Stomach smooth muscle (tissue), 2 donors: ENCODE results near the gene CABLES1.
A peak's percentile ranks its signal among the peaks of the same experiment; 100 is the strongest.

Experiments
- H3K27ac ChIP-seq: one replicate; pipeline ENCODE4 v1.7.0; 2013; ENCODE audit warnings: mild to moderate bottlenecking, low read length, inconsistent platforms
- H3K27me3 ChIP-seq, 2 donors: one replicate each; pipeline ENCODE4 v1.7.0; 2013; ENCODE audit warnings: low read length in 2 of 2; ENCODE audit not compliant: insufficient read depth in 2 of 2, control insufficient read depth in 1 of 2
- H3K36me3 ChIP-seq, 2 donors: one replicate each; pipeline ENCODE4 v1.7.0; 2013; ENCODE audit warnings: low read length in 2 of 2; ENCODE audit not compliant: control insufficient read depth in 2 of 2, insufficient read depth in 2 of 2
- H3K4me1 ChIP-seq: one replicate; pipeline ENCODE4 v1.7.0; 2013; ENCODE audit warnings: low read length; ENCODE audit not compliant: control insufficient read depth, insufficient read depth
- H3K4me3 ChIP-seq, 2 donors: one replicate each; pipeline ENCODE4 v1.7.0; 2013; ENCODE audit warnings: low read length in 2 of 2
- H3K9ac ChIP-seq, 2 donors: one replicate each; pipeline ENCODE4 v1.7.0; 2013; ENCODE audit warnings: low read length in 2 of 2, mild to moderate bottlenecking in 1 of 2
- H3K9me3 ChIP-seq, 2 donors: one replicate each; pipeline ENCODE4 v1.7.0; 2013; ENCODE audit warnings: low read length in 2 of 2; ENCODE audit not compliant: control insufficient read depth in 2 of 2
- donor health status: healthy.
- donor health status: Pancreatic carcinoma.

Gene CABLES1

DNA sequence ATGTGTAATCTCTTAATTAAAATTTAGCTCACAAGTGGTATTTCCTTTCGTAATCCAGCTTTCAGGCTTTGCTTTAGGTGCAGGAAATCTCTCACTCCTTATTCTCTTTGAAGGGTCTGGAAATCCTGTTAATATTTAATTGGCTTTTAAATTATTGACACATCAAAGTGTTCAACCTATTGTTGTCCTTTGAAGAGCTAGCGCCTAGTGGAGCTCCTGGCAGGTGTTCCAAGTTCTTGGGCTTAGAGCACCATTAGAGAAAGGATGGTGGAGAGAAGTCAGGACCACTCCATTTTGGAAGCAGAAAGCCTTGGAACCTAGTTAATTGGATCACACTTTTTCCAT, 92.4 kb downstream of the CABLES1 start:
- H3K9me3 ChIP-seq, result no peaks in the 10 kb centered on the region
- H3K9ac ChIP-seq, result no peak overlapping the region
- no peak overlapping the region for H3K4me3 ChIP-seq
- no peaks in the 10 kb centered on the region for H3K36me3 ChIP-seq
- no peaks in the 10 kb centered on the region for H3K27me3 ChIP-seq
- no peak overlapping the region for H3K27ac ChIP-seq
- peaks cover 18% of the 10 kb centered on the region for H3K4me1 ChIP-seq

DNA sequence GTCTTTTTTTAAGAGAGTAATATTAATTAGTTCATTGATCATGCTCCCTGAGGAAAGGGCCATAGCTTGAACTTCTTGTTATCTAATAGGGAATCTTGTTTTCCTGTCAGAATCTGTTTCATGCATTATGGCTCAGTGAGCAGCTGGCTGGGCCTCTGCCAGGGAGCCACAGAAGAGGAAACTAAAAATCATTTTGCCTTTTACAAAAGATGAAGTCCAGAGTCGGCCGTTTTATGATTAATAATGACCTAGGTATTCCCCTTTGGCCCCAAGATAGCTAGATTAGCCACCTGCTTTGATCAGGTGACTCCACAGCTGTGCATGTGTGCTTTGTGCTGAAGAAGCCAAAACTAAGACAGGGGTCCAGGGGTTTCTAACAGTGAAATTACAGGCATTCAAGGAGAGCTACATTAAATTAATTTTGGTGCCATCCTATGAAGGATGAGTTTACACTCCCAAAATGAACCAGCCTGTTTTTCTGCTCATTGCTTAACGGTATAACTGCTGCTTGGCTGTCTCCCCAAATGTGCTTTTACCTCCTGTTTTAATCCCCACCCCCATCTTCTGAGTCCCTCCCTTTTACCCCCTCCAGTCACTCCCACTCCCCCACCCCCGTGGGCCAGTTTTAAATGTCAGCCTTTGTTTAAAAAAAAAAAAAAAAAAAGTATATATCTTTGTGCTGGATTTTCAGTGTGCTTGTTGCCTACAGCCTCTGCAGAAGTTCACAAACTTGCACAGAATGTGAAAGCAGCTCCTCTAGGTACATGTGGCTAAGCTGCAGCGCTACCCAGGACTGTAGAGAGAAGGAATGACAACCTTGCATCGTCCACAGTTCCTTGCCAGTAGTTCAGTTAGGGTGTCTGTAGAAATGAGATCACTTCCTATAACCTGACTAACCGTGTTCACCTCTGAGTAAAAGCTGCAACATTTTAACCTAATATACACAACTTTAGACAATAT, 93.1 kb downstream of the CABLES1 start:
- H3K9ac ChIP-seq, result no peak overlapping the region

DNA sequence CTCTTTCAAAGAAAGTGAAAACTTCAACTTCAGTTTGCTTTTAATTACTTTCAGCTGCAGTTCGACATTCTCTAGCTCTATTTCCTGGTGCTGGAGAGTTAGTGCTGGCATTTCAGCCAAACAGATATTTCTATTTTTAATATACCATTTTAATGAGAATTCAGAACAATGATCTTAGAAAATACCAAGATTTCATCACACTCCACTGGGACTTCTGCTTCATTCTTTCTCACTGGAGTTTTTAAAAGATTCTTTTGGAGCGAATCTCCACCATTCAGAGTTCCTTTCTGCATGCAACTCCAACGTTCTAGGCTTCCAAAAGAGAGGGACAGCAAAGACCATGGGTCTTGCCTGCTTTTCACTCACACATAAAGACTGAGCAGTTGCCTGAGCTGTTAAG, 94.2 kb downstream of the CABLES1 start:
- Histone ChIP-seq H3K36me3 (no peaks in the 10 kb centered on the region), H3K27ac (no peak overlapping the region), H3K4me3 (no peak overlapping the region), H3K27me3 (no peaks in the 10 kb centered on the region), H3K9ac (no peak overlapping the region), H3K9me3 (no peaks in the 10 kb centered on the region), H3K4me1 (peaks cover 18% of the 10 kb centered on the region)

More for the DNA sequence above, 93.1 kb downstream of the CABLES1 start:
- peaks cover 18% of the 10 kb centered on the region for H3K4me1 ChIP-seq
- H3K36me3 ChIP-seq, result no peaks in the 10 kb centered on the region
- no peaks in the 10 kb centered on the region for H3K9me3 ChIP-seq
- H3K27me3 ChIP-seq, result no peaks in the 10 kb centered on the region
- H3K4me3 ChIP-seq, result no peak overlapping the region
- no peak overlapping the region for H3K27ac ChIP-seq

DNA sequence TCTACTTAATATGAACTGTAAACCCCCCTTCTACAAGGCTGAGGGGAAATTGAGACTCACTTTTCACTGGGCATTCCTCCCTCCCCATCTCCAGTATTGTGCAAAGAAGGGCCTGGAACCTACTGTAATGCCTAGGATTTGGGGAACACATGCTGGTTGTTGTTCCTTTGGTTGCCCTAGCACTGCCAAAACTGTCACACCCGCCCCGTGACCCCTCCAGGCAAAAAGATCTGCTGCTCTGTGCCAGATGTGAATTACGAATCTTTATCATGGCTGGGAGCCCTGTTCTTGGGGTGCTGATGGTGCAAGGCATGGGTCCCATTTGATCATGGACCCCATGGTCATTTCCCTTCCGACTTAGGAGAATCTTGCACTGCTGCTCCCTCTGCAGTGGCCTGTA, 95.4 kb downstream of the CABLES1 start:
- H3K9me3 ChIP-seq, result no peaks in the 10 kb centered on the region
- H3K27me3 ChIP-seq, result no peaks in the 10 kb centered on the region
- no peak overlapping the region for H3K4me3 ChIP-seq
- peaks cover 15% of the 10 kb centered on the region for H3K4me1 ChIP-seq
- H3K27ac ChIP-seq, result no peak overlapping the region
- no peaks in the 10 kb centered on the region for H3K36me3 ChIP-seq
- no peak overlapping the region for H3K9ac ChIP-seq

DNA sequence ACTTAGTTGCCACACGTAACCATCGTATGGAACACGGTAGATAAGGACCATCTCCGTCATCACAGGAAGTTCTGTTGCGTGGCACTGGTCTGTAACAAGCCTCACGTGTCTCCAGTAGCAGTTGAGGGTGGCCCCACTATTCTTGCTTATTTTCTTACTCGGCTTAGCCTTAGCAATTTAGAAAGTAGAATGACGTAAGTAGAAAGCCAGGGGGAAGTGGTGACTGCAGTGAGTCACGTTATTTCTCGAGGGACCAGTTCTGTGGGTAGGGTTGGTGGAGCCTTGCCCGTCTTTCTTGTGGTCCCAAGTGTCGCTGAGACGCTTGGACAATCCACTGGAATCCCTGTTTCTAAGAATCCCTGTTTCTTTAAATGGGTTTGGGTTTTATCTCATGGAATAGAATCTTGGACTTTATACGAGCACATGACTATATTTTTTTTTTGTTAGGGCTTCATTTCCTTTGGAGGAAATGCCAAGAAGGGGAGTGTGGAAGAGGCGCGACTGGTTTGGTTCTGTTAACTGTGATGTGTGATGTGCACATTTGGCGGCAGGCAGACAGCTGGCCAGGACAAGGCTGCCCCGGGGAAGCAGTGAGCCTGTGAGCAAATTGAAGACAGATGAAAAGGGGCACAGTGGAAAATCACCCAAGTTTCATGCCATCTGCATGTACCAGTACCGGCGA, 96.2 kb downstream of the CABLES1 start:
- Histone ChIP-seq H3K27me3 (no peaks in the 10 kb centered on the region), H3K4me1 (peaks cover 14% of the 10 kb centered on the region), H3K36me3 (no peaks in the 10 kb centered on the region), H3K27ac (no peak overlapping the region), H3K4me3 (no peak overlapping the region), H3K9me3 (no peaks in the 10 kb centered on the region), H3K9ac (no peak overlapping the region)

DNA sequence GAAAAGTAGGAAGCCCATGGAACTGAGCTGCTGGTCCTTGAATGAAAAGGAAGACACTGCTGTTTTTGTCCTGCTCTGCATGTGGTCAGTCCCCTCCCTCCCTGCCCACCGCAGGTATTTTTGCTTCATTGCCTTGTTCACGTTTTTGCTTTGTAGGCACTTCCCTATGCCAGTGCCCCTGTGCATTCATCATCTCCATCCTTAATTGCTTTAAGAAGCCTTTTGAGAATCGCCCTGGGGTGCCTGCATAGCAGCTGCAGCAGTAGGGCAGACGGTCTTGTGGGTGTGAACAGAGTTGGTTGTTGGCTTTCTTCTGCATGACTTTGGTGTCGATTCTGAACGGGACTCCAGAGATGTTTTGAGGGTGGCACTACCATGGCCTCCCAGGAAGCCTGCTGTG, 97.0 kb downstream of the CABLES1 start:
- H3K9ac ChIP-seq, result no peak overlapping the region
- no peaks in the 10 kb centered on the region for H3K9me3 ChIP-seq
- H3K27ac ChIP-seq, result no peak overlapping the region
- no peak overlapping the region for H3K4me3 ChIP-seq
- H3K27me3 ChIP-seq, result no peaks in the 10 kb centered on the region
- H3K4me1 ChIP-seq, result peaks cover 11% of the 10 kb centered on the region
- H3K36me3 ChIP-seq, result no peaks in the 10 kb centered on the region

DNA sequence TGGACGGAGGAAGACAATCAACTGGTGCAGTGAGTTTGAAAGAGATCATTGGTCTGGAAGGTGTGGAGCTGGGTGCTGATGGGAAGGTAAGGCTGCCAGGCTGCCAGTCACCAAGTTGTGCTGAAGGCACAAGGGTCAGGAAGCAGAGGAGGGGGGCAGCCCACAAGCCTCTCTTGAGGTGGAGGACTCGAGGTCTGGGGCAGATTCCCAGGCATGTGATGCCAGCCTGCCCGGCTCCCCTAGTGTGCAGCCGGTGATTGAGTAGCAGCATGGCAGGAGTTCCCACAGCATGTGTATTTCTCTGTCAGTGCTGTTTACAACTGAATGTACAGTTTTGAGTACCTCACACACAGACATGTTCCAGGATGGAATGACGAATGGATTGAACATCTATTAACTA, 99.3 kb downstream of the CABLES1 start:
- Histone ChIP-seq H3K4me1 (peaks cover 17% of the 10 kb centered on the region), H3K4me3 (no peak overlapping the region), H3K27me3 (no peaks in the 10 kb centered on the region), H3K36me3 (no peaks in the 10 kb centered on the region), H3K27ac (no peak overlapping the region), H3K9me3 (no peaks in the 10 kb centered on the region), H3K9ac (no peak overlapping the region)

DNA sequence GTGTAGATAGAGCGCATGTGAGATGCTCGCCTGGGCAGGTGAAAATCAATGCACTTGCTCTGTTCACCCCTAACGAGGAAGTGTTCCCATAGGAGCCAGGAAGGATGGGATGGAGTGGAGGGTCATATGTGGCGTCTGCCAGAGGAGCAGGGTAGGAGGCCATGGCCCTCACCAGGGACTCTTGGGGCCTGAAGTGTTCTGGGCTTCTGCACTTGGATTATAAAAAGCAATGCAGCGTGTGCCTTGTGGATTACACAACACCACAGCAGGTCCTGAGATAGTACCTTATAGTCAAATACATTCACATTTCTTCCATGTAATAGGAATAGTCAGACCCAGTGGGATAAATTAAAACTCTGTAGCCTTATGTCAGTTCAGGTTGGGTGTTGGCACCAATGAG, 100.1 kb downstream of the CABLES1 start:
- no peak overlapping the region for H3K9ac ChIP-seq
- no peaks in the 10 kb centered on the region for H3K36me3 ChIP-seq
- H3K27me3 ChIP-seq, result no peaks in the 10 kb centered on the region
- H3K4me1 ChIP-seq, result peaks cover 17% of the 10 kb centered on the region
- no peak overlapping the region for H3K4me3 ChIP-seq
- no peak overlapping the region for H3K27ac ChIP-seq
- H3K9me3 ChIP-seq, result no peaks in the 10 kb centered on the region

DNA sequence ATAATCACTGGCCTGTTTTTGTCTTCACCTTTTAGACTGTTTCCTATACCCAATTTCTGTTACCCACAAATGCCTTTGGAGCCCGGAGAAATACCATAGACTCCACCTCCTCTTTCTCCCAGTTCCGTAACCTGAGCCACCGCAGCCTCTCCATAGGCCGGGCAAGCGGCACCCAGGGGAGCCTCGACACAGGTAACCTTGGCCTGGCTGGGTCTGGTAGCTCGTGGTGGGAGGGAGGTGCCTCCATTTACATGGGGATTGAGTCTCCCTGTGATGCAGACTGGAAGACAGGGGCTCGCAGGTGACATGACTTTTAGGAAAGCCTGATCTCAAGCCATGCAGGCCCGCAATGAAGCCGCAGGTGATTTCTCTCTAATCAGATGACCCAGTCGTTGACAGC, 100.6 kb downstream of the CABLES1 start:
- H3K4me1 ChIP-seq, result peaks cover 17% of the 10 kb centered on the region
- H3K27ac ChIP-seq, result no peak overlapping the region
- H3K36me3 ChIP-seq, result no peaks in the 10 kb centered on the region
- no peak overlapping the region for H3K9ac ChIP-seq
- no peaks in the 10 kb centered on the region for H3K9me3 ChIP-seq
- no peaks in the 10 kb centered on the region for H3K27me3 ChIP-seq
- no peak overlapping the region for H3K4me3 ChIP-seq

DNA sequence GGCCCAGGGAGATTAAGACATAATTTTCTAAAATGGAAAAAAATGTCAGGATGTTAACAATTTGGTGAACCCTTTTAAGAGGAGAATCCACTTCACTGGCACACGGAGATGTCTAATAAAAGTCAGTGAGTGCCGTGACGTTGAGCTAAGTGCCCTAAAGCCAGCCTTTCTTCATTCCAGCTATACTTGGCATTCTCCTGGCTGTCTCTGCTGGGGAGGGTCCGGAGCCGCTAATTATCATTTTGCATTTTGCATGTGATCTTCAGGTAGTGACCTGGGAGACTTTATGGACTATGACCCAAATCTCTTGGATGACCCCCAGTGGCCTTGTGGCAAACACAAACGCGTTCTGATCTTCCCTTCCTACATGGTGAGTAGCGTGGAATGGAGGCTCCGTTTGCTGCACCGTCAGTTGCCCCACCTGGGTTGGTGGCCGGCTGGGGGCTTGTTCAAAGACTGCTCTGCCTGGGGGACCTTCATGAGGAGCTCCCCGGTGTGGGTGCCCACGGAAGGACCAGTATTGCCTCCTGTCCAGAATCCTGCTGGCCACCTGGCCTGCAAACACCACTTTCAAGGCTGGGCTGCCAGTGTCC, 101.7 kb downstream of the CABLES1 start:
- Histone ChIP-seq H3K27ac (peak overlapping the region; percentile 58), H3K27me3 (no peaks in the 10 kb centered on the region), H3K9ac (no peak overlapping the region), H3K36me3 (no peaks in the 10 kb centered on the region), H3K4me3 (peak overlapping the region in 1 of 2 donors; percentile 65), H3K4me1 (peaks cover 17% of the 10 kb centered on the region), H3K9me3 (no peaks in the 10 kb centered on the region)
